T-cell (primary cell): ENCODE data around the gene ZNF213. TPM values are rescaled to one million over a fixed set of nuclear protein-coding genes. Genes with fewer than 3 reads are reported as not detected.

Experiments
- ATAC-seq, 4 experiments: fragments of 200-7000 bp in 3 of 4; fragments of 150-1000 bp in 1 of 4; cut with Tn5 transposase; replicated peaks in 1 of 4; 1 replicate in 3 of 4; 2 replicates in 1 of 4; pipeline ENCODE4 v1.10.0; 2021; ENCODE audit warnings: moderate library complexity in 3 of 4, mild to moderate bottlenecking in 2 of 4, moderate number of reproducible peaks in 1 of 4
- CTCF ChIA-PET, 2 donors: fragments of 300-600 bp; sonication (Branson Sonifier 250); formaldehyde crosslinking; loops; one replicate each; lab custom pipeline; 2022; ENCODE audit warnings: antibody characterized with exemption in 2 of 2; lab: Charles Lee
- POLR2A ChIA-PET, 2 donors: fragments of 300-600 bp; sonication (Branson Sonifier 250); formaldehyde crosslinking; loops; one replicate each; lab custom pipeline; 2022; ENCODE audit warnings: antibody characterized with exemption in 2 of 2; lab: Charles Lee
- DNase-seq, 35 experiments: peaks; one replicate each; pipeline versions ENCODE4 v3.0.0 to v3.0.0-alpha.2; 2013 to 2023
- H3K27ac ChIP-seq: one replicate; pipeline ENCODE4 v1.5.1; 2013; ENCODE audit warnings: low read length
- H3K27me3 ChIP-seq, 2 experiments: replicated peaks in 1 of 2; 1 replicate in 1 of 2; 2 replicates in 1 of 2; pipeline versions ENCODE4 v1.6.1 to v1.7.0; 2013; ENCODE audit warnings: low read length in 1 of 2, mixed read lengths in 1 of 2; ENCODE audit not compliant: control insufficient read depth in 2 of 2, insufficient read depth in 2 of 2; ENCODE audit errors: extremely low read depth in 1 of 2
- H3K36me3 ChIP-seq, 2 donors: 1 replicate in 1 of 2; 2 replicates in 1 of 2; pipeline versions ENCODE4 v1.6.1 to v1.7.0; 2013; ENCODE audit warnings: low read length in 1 of 2; ENCODE audit not compliant: control insufficient read depth in 2 of 2, insufficient read depth in 1 of 2; ENCODE audit errors: extremely low read depth in 1 of 2
- H3K4me1 ChIP-seq, 2 experiments: 1 replicate in 1 of 2; 2 replicates in 1 of 2; pipeline versions ENCODE4 v1.6.1 to v1.7.0; 2013; ENCODE audit warnings: low read length in 2 of 2, mixed read lengths in 1 of 2; ENCODE audit not compliant: insufficient read depth in 2 of 2, control insufficient read depth in 1 of 2; ENCODE audit errors: extremely low read depth in 1 of 2
- H3K4me3 ChIP-seq, 2 donors: 1 replicate in 1 of 2; 2 replicates in 1 of 2; pipeline versions ENCODE4 v1.5.1 to v1.7.0; 2013; ENCODE audit warnings: mild to moderate bottlenecking in 2 of 2, low read length in 1 of 2, moderate library complexity in 1 of 2; ENCODE audit not compliant: control insufficient read depth in 1 of 2; ENCODE audit errors: extremely low read depth in 1 of 2
- H3K9me3 ChIP-seq: 2 replicates; pipeline ENCODE4 v1.7.0; 2013
- H3K27ac Mint-ChIP-seq, 2 donors: one replicate each; pipeline ENCODE4 v1.8.0; 2020 to 2021; ENCODE audit warnings: mild to moderate bottlenecking in 2 of 2, mixed read lengths in 2 of 2
- H3K27me3 Mint-ChIP-seq, 2 donors: one replicate each; pipeline ENCODE4 v1.8.0; 2021 to 2022; ENCODE audit warnings: mixed read lengths in 2 of 2
- H3K36me3 Mint-ChIP-seq: one replicate; pipeline ENCODE4 v1.8.0; 2021; ENCODE audit warnings: mixed read lengths
- H3K4me1 Mint-ChIP-seq, 3 donors: one replicate each; pipeline ENCODE4 v1.8.0; 2020 to 2022; ENCODE audit warnings: mixed read lengths in 3 of 3, mild to moderate bottlenecking in 1 of 3
- H3K4me3 Mint-ChIP-seq, 3 donors: one replicate each; pipeline ENCODE4 v1.8.0; 2020 to 2022; ENCODE audit warnings: mild to moderate bottlenecking in 3 of 3, mixed read lengths in 3 of 3, moderate library complexity in 3 of 3
- H3K9me3 Mint-ChIP-seq, 3 donors: one replicate each; pipeline ENCODE4 v1.8.0; 2020 to 2022; ENCODE audit warnings: mixed read lengths in 3 of 3
- WGBS: methylation state at CpG from one replicate; pipeline ENCODE4 v1.1.5; 2013; ENCODE audit warnings: missing lambda C conversion rate; ENCODE audit not compliant: insufficient coverage; 5-methylcytosine and 5-hydroxymethylcytosine counted together
- total RNA-seq, 35 experiments: library from RNA in 6 of 35; stranded (reverse) in 6 of 35; fragments of 120-200 nt in 1 of 35; gene quantifications; one replicate each; pipeline versions ENCODE4 v1.2.1 to v1.2.4 and lab custom pipeline; 2013 to 2026

ZNF213 gene
- total RNA-seq, 5 donors from 2014 or later (not counting 1 experiment from before 2014, with no cell fraction given) = 3.1 to 16.9 (median 12.8) TPM

- peaks cover 0 to 14% of the 10 kb centered on the region in 2 experiments for H3K4me1 ChIP-seq
- 92% methylated on average over 9 of the region's 10 CpGs for WGBS
- Mint-ChIP-seq H3K27me3 (no peaks in the 10 kb centered on the region), H3K4me1 (peaks cover 3 to 12% (median 9%) of the 10 kb centered on the region in 3 donors), H3K9me3 (no peaks in the 10 kb centered on the region), H3K4me3 (no peak overlapping the region), H3K36me3 (peaks cover 12% of the 10 kb centered on the region), H3K27ac (no peak overlapping the region)
- no peak overlapping the region for H3K27ac ChIP-seq
- ChIA-PET CTCF (interaction anchor here in 1 of 2 donors (1.3 kb wide), 1 partner anchor 10 kb away, joined by 3 read pairs; the partner anchor contains the start of gene ZNF213), POLR2A (interaction anchor here (0.6 kb wide), 2 partner anchors 68 to 162 kb away, joined by 4 read pairs; no protein-coding TSS in a partner anchor)
- H3K27me3 ChIP-seq = peaks cover 0 to 10% of the 10 kb centered on the region in 2 experiments
- DNase-seq (no peak), ATAC-seq (no peak)
- no peaks in the 10 kb centered on the region for H3K9me3 ChIP-seq
- no peak overlapping the region for H3K4me3 ChIP-seq
- H3K36me3 ChIP-seq = peaks cover 19% of the 10 kb centered on the region in 2 donors
Measured at GRCh38 chr16:3145151-3145550, 10.3 kb downstream of the ZNF213 start.

- H3K9me3 ChIP-seq = no peaks in the 10 kb centered on the region
- no peak overlapping the region for H3K4me3 Mint-ChIP-seq
- peaks cover 0 to 10% of the 10 kb centered on the region in 2 experiments for H3K27me3 ChIP-seq
- H3K9me3 Mint-ChIP-seq = no peaks in the 10 kb centered on the region
- H3K27me3 Mint-ChIP-seq = no peaks in the 10 kb centered on the region
- DNase-seq = no peak
- H3K4me1 Mint-ChIP-seq = peaks cover 5 to 15% (median 11%) of the 10 kb centered on the region in 3 donors
- H3K4me3 ChIP-seq = no peak overlapping the region
- peaks cover under 1 to 18% of the 10 kb centered on the region in 2 experiments for H3K4me1 ChIP-seq
- POLR2A ChIA-PET = interaction anchor here in 1 of 2 donors (0.6 kb wide), 1 partner anchor 69 kb away, joined by 4 read pairs; no protein-coding TSS in a partner anchor
- ATAC-seq = no peak
- WGBS = 85% methylated on average over 10 of the region's 12 CpGs
- no peak overlapping the region for H3K27ac ChIP-seq
- peaks cover 12% of the 10 kb centered on the region for H3K36me3 Mint-ChIP-seq
- peaks cover 17 to 19% of the 10 kb centered on the region in 2 donors for H3K36me3 ChIP-seq
- CTCF ChIA-PET = interaction anchor here in 1 of 2 donors (1.3 kb wide), 1 partner anchor 11 kb away, joined by 3 read pairs; the partner anchor contains the start of gene ZNF213
- H3K27ac Mint-ChIP-seq = no peak overlapping the region
Measured at GRCh38 chr16:3145660-3146059, 10.8 kb downstream of the ZNF213 start.

- H3K9me3 Mint-ChIP-seq = no peaks in the 10 kb centered on the region
- no peak overlapping the region for H3K27ac ChIP-seq
- no peak overlapping the region for H3K27ac Mint-ChIP-seq
- no peak overlapping the region for H3K4me3 Mint-ChIP-seq
- no peak overlapping the region for H3K4me3 ChIP-seq
- 86% methylated on average over 13 of the region's 16 CpGs for WGBS
- peaks cover 0 to 17% of the 10 kb centered on the region in 2 experiments for H3K27me3 ChIP-seq
- H3K27me3 Mint-ChIP-seq = no peaks in the 10 kb centered on the region
- H3K9me3 ChIP-seq = no peaks in the 10 kb centered on the region
- ChIA-PET CTCF (interaction anchor here (0.6 to 2.5 kb wide), 3 partner anchors 11 to 99 kb away, joined by 3 to 10 read pairs (median 9); partner anchors contain the start of gene ZNF213 (in 1 of the 2)), POLR2A (interaction anchor here in 1 of 2 donors (0.7 kb wide), 1 partner anchor 112 kb away, joined by 8 read pairs; no protein-coding TSS in a partner anchor)
- peaks cover 13 to 20% (median 19%) of the 10 kb centered on the region in 3 donors for H3K4me1 Mint-ChIP-seq
- no peak for DNase-seq
- peaks cover 4 to 33% of the 10 kb centered on the region in 2 experiments for H3K4me1 ChIP-seq
- peaks cover 6% of the 10 kb centered on the region in 2 donors for H3K36me3 ChIP-seq
- no peak for ATAC-seq
- H3K36me3 Mint-ChIP-seq = peaks cover 4% of the 10 kb centered on the region
Measured at GRCh38 chr16:3147046-3147756, 12.4 kb downstream of the ZNF213 start.

- DNase-seq (no peak), ATAC-seq (no peak)
- Histone ChIP-seq H3K4me3 (no peak overlapping the region), H3K36me3 (peaks cover 1% of the 10 kb centered on the region in 2 donors), H3K27me3 (peaks cover 0 to 20% of the 10 kb centered on the region in 2 experiments), H3K9me3 (no peaks in the 10 kb centered on the region), H3K27ac (no peak overlapping the region), H3K4me1 (peaks cover 4 to 38% of the 10 kb centered on the region in 2 experiments)
- WGBS = 95% methylated on average over 3 of the region's 5 CpGs
- ChIA-PET POLR2A (no interaction called here), CTCF (interaction anchor here (0.6 to 2.5 kb wide), 2 partner anchors 11 to 13 kb away, joined by 3 to 10 read pairs; partner anchors contain the start of gene ZNF213 (in 1 of the 2))
- Mint-ChIP-seq H3K9me3 (peaks cover 0 to 4% (median 0%) of the 10 kb centered on the region in 3 donors), H3K36me3 (no peaks in the 10 kb centered on the region), H3K27ac (no peak overlapping the region), H3K27me3 (peaks cover 0 to 4% of the 10 kb centered on the region in 2 donors), H3K4me1 (peaks cover 18 to 25% (median 20%) of the 10 kb centered on the region in 3 donors), H3K4me3 (no peak overlapping the region)
Measured at GRCh38 chr16:3147757-3148104, 12.9 kb downstream of the ZNF213 start.

- Mint-ChIP-seq H3K27me3 (peaks cover 0 to 5% of the 10 kb centered on the region in 2 donors), H3K4me1 (peaks cover 20 to 27% (median 22%) of the 10 kb centered on the region in 3 donors), H3K27ac (peak overlapping the region; percentile 55 to 61), H3K9me3 (peaks cover 0 to 5% (median 0%) of the 10 kb centered on the region in 3 donors), H3K4me3 (peak overlapping the region; percentile 80 to 93 (median 84)), H3K36me3 (no peaks in the 10 kb centered on the region)
- ChIA-PET POLR2A (no interaction called here), CTCF (interaction anchor here in 1 of 2 donors (1.0 to 2.5 kb wide), 3 partner anchors 14 to 71 kb away, joined by 3 to 10 read pairs (median 3); partner anchors contain the start of gene ZNF213)
- H3K9me3 ChIP-seq = no peaks in the 10 kb centered on the region
- ATAC-seq = no peak
- no peaks in the 10 kb centered on the region for H3K36me3 ChIP-seq
- H3K4me3 ChIP-seq = no peak overlapping the region
- DNase-seq = no peak
- H3K27ac ChIP-seq = no peak overlapping the region
- peaks cover 4 to 38% of the 10 kb centered on the region in 2 experiments for H3K4me1 ChIP-seq
- H3K27me3 ChIP-seq = peaks cover 0 to 20% of the 10 kb centered on the region in 2 experiments
- 91% methylated on average over 7 of the region's 13 CpGs for WGBS
Measured at GRCh38 chr16:3148256-3149192, 13.7 kb downstream of the ZNF213 start.
